SK-N-SH (cell line): ENCODE results near the gene SLC17A7. TPM values are rescaled to one million over a fixed set of nuclear protein-coding genes. Genes with fewer than 3 reads are reported as not detected.

ENCODE experiments used
- CTCF ChIA-PET: fragments of 300-600, 350-600 bp; formaldehyde crosslinking; extraction: SDS; loops from one replicate; lab custom pipeline; 2021; lab: Yijun Ruan, JAX
- POLR2A ChIA-PET: fragments of 350-600 bp; sonication (Branson Sonifier 250); formaldehyde crosslinking; extraction: SDS; loops from one replicate; lab custom pipeline; 2020; ENCODE audit warnings: antibody characterized with exemption, inconsistent platforms; lab: Yijun Ruan, JAX
- DNase-seq: peaks from one replicate; pipeline ENCODE4 v3.0.0; 2012
- H2AFZ ChIP-seq: fragments of 200-600 bp; sonication (generic); 2 replicates; pipeline ENCODE4 v1.8.1; 2016; ENCODE audit warnings: antibody characterized with exemption, mild to moderate bottlenecking, low read depth
- H3F3A ChIP-seq: fragments of 200-600 bp; sonication (generic); replicated peaks from 2 replicates; pipeline ENCODE3; 2016; ENCODE audit warnings: antibody characterized with exemption, mild to moderate bottlenecking; ENCODE audit not compliant: insufficient read depth
- H3K27ac ChIP-seq, 2 experiments: fragments of 200-500 bp in 1 of 2; fragments of 200-600 bp in 1 of 2; sonication (Bioruptor generic) in 1 of 2; sonication (generic), shearing (Covaris generic) in 1 of 2; 2 replicates each; pipeline versions ENCODE4 v1.5.1 to v1.6.1; 2014 to 2016; ENCODE audit warnings: low read depth in 2 of 2, inconsistent platforms in 1 of 2, low read length in 1 of 2, mild to moderate bottlenecking in 1 of 2, mixed read lengths in 1 of 2
- H3K27me3 ChIP-seq: fragments of 200-600 bp; sonication (generic), shearing (Covaris generic); 2 replicates; pipeline ENCODE4 v1.6.1; 2016; ENCODE audit warnings: mixed run types; ENCODE audit not compliant: insufficient read depth
- H3K36me3 ChIP-seq, 2 experiments: fragments of 200-500 bp in 1 of 2; fragments of 200-600 bp in 1 of 2; sonication (Bioruptor generic) in 1 of 2; sonication (generic) in 1 of 2; replicated peaks in 1 of 2; 2 replicates each; pipeline versions ENCODE3 to v1.5.1; 2014 to 2016; ENCODE audit warnings: low read length in 1 of 2, mild to moderate bottlenecking in 1 of 2; ENCODE audit not compliant: insufficient read depth in 2 of 2, control insufficient read depth in 1 of 2
- H3K4me1 ChIP-seq, 2 experiments: fragments of 200-500 bp in 1 of 2; fragments of 200-600 bp in 1 of 2; sonication (Bioruptor generic) in 1 of 2; sonication (generic), shearing (Covaris generic) in 1 of 2; 2 replicates each; pipeline versions ENCODE4 v1.5.1 to v1.6.1; 2014 to 2016; ENCODE audit warnings: low read depth in 1 of 2, low read length in 1 of 2, mixed run types in 1 of 2; ENCODE audit not compliant: insufficient read depth in 2 of 2, control insufficient read depth in 1 of 2
- H3K4me2 ChIP-seq: fragments of 200-600 bp; sonication (generic), shearing (Covaris generic); 2 replicates; pipeline ENCODE4 v1.6.1; 2017; ENCODE audit warnings: mixed run types
- H3K4me3 ChIP-seq, 2 experiments: fragments of 200-500 bp in 1 of 2; fragments of 200-600 bp in 1 of 2; sonication (Bioruptor generic) in 1 of 2; sonication (generic), shearing (Covaris generic) in 1 of 2; 2 replicates each; pipeline versions ENCODE4 v1.5.1 to v1.8.1; 2014 to 2016; ENCODE audit warnings: low read depth in 2 of 2, inconsistent platforms in 1 of 2, low read length in 1 of 2, mild to moderate bottlenecking in 1 of 2, mixed read lengths in 1 of 2, moderate library complexity in 1 of 2
- H3K79me2 ChIP-seq: fragments of 200-600 bp; sonication (generic); 2 replicates; pipeline ENCODE4 v1.8.1; 2017; ENCODE audit warnings: mild to moderate bottlenecking; ENCODE audit not compliant: insufficient read depth
- H3K9ac ChIP-seq: fragments of 200-600 bp; sonication (generic); 2 replicates; pipeline ENCODE4 v1.6.1; 2017; ENCODE audit warnings: mixed run types
- H3K9me2 ChIP-seq: fragments of 200-600 bp; sonication (generic); 2 replicates; pipeline ENCODE4 v1.6.1; 2017; ENCODE audit warnings: mixed run types
- H3K9me3 ChIP-seq: fragments of 200-600 bp; sonication (generic); 2 replicates; pipeline ENCODE4 v1.6.1; 2017; ENCODE audit warnings: mixed run types, mild to moderate bottlenecking, moderate library complexity
- H4K20me1 ChIP-seq: fragments of 200-600 bp; sonication (generic); 2 replicates; pipeline ENCODE4 v1.6.1; 2017; ENCODE audit warnings: mild to moderate bottlenecking, mixed run types; ENCODE audit not compliant: insufficient read depth
- CHD2 ChIP-seq: fragments of 150-350 bp; IDR thresholded peaks from 2 replicates; pipeline ENCODE4 v1.6.1; 2018; ENCODE audit warnings: low read length; ENCODE audit not compliant: partially characterized antibody
- ELF1 ChIP-seq: IDR thresholded peaks from 2 replicates; pipeline ENCODE4 v1.4.0; 2012
- EP300 ChIP-seq, 2 experiments: IDR thresholded peaks; 2 replicates each; pipeline versions ENCODE4 v1.4.0 to v1.6.1; 2012; ENCODE audit warnings: borderline replicate concordance in 1 of 2, low read depth in 1 of 2, low read length in 1 of 2
- EZH2phosphoT487 ChIP-seq: fragments of 200-600 bp; sonication (generic); IDR thresholded peaks from 2 replicates; pipeline ENCODE4 v1.6.1; 2017; ENCODE audit warnings: low read depth, mixed run types, mild to moderate bottlenecking, antibody characterized with exemption, moderate library complexity, borderline replicate concordance
- FOSL2 ChIP-seq: IDR thresholded peaks from 2 replicates; pipeline ENCODE4 v1.4.0; 2012; ENCODE audit warnings: low read depth, mild to moderate bottlenecking, moderate library complexity, borderline replicate concordance
- FOXJ3 ChIP-seq: sonication (generic); formaldehyde crosslinking; IDR thresholded peaks from 2 replicates; pipeline ENCODE4 v1.5.1; 2020; ENCODE audit warnings: mild to moderate bottlenecking, missing genetic modification reagents
- FOXM1 ChIP-seq: IDR thresholded peaks from 2 replicates; pipeline ENCODE4 v1.4.0; 2012; ENCODE audit warnings: low read depth, mild to moderate bottlenecking
- GABPA ChIP-seq: IDR thresholded peaks from 2 replicates; pipeline ENCODE4 v1.4.0; 2012; ENCODE audit warnings: low read depth, mild to moderate bottlenecking
- GATA2 ChIP-seq: sonication (generic); formaldehyde crosslinking; IDR thresholded peaks from 2 replicates; pipeline ENCODE4 v1.5.0; 2020; ENCODE audit warnings: mild to moderate bottlenecking, missing genetic modification reagents
- JUND ChIP-seq: IDR thresholded peaks from 2 replicates; pipeline ENCODE4 v1.4.0; 2012
- MXI1 ChIP-seq: IDR thresholded peaks from 2 replicates; pipeline ENCODE4 v1.6.1; 2012; ENCODE audit warnings: mild to moderate bottlenecking, low read depth, low read length, improper control_type of control experiment
- NFIC ChIP-seq: IDR thresholded peaks from 2 replicates; pipeline ENCODE4 v1.4.0; 2012; ENCODE audit warnings: borderline replicate concordance
- POLR2AphosphoS5 ChIP-seq: IDR thresholded peaks from 2 replicates; pipeline ENCODE4 v1.6.1; 2012; ENCODE audit warnings: low read depth, low read length
- RAD21 ChIP-seq: IDR thresholded peaks from 2 replicates; pipeline ENCODE4 v1.6.1; 2012; ENCODE audit warnings: mild to moderate bottlenecking, low read length
- RCOR1 ChIP-seq: fragments of 150-350 bp; IDR thresholded peaks from 2 replicates; pipeline ENCODE4 v1.6.1; 2017; ENCODE audit warnings: antibody characterized with exemption, low read length
- RFX5 ChIP-seq: IDR thresholded peaks from 2 replicates; pipeline ENCODE4 v1.6.1; 2012; ENCODE audit warnings: mild to moderate bottlenecking, improper control_type of control experiment, low read length
- RXRA ChIP-seq: IDR thresholded peaks from 2 replicates; pipeline ENCODE4 v1.4.0; 2012; ENCODE audit warnings: low read depth, mild to moderate bottlenecking, borderline replicate concordance
- SIN3A ChIP-seq: IDR thresholded peaks from 2 replicates; pipeline ENCODE4 v1.6.1; 2012; ENCODE audit warnings: low read depth, mild to moderate bottlenecking, low read length, moderate library complexity, borderline replicate concordance
- SMC3 ChIP-seq: IDR thresholded peaks from 2 replicates; pipeline ENCODE4 v1.6.1; 2012; ENCODE audit warnings: low read depth, low read length, improper control_type of control experiment
- TAF1 ChIP-seq: IDR thresholded peaks from 2 replicates; pipeline ENCODE4 v1.6.1; 2012; ENCODE audit warnings: low read depth, mild to moderate bottlenecking, low read length, moderate library complexity, borderline replicate concordance
- TCF12 ChIP-seq: IDR thresholded peaks from 2 replicates; pipeline ENCODE4 v1.4.0; 2012
- YY1 ChIP-seq: IDR thresholded peaks from 2 replicates; pipeline ENCODE4 v1.4.0; 2012; ENCODE audit warnings: low read depth, mild to moderate bottlenecking
- WGBS: methylation state at CpG from one replicate; pipeline ENCODE4 v1.1.6; 2017; ENCODE audit warnings: low lambda C conversion rate; 5-methylcytosine and 5-hydroxymethylcytosine counted together
- polyA plus RNA-seq, 3 experiments: library from polyadenylated mRNA; depleted of rRNA; stranded (reverse); fragments of >200 nt; gene quantifications; 2 replicates each; pipeline ENCODE4 v1.2.3, GENCODE V29; 2012
- TF ChIP-seq, protein P1 (sequence below): IDR thresholded peaks from 2 replicates; pipeline ENCODE4 v1.4.0; 2012; ENCODE audit warnings: low read depth, borderline replicate concordance
- TF ChIP-seq, protein P2 (sequence below): fragments of 200-600 bp; sonication (generic); IDR thresholded peaks from 2 replicates; pipeline ENCODE4 v1.6.1; 2017; ENCODE audit warnings: antibody characterized with exemption, mild to moderate bottlenecking, moderate library complexity
- TF ChIP-seq, protein P3 (sequence below): IDR thresholded peaks from 2 replicates; pipeline ENCODE4 v1.4.0; 2012; ENCODE audit warnings: low read depth
- TF ChIP-seq, protein P4 (sequence below): fragments of 150-350 bp; IDR thresholded peaks from 2 replicates; pipeline ENCODE4 v1.6.1; 2016; ENCODE audit warnings: mild to moderate bottlenecking, low read depth, low read length
- TF ChIP-seq, protein P5 (sequence below): fragments of 150-350 bp; IDR thresholded peaks from 2 replicates; pipeline ENCODE4 v1.6.1; 2017; ENCODE audit warnings: antibody characterized with exemption, low read length, low read depth, borderline replicate concordance

SLC17A7 gene
- polyA plus RNA-seq, 1 of the 3 experiments (the other 2 are of a cell fraction), result 0.59 TPM

DNA sequence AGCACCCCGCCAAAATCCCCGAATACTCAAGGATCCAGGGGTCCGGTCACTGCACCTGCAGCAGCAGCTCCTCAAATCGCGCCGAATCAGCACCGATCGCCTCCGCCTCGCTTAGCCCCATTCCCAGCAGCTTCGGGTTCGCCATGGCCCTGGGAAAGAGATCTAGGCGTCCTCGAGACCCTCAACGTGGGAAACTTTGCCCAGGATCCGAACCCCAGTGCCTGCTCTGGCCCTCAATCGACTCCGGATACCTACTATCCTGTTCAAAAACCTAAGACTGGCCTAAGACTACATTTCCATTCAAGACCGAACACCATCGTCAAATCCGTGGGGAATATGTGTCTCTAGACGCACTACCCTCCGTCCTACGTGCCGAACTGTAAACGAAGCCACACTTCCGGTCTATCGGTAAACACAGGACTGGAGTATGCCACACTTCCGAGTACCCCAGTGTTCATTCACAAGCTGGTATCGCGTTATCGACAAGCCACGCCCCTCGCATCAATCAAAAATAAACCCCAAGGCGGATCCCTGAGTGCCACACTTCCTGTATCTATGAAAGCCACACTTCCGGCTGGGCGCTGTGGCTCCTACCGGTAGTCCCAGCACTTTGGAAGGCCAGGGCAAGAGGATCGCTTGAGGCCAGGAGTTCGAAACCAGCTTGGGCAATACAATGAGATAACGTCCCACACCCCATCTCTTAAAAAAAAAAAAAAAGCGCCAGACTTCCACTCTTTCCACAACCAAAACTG, 10.3 kb upstream of the SLC17A7 start, which contains the start of gene PIH1D1:
PIH1D1 (minus strand) TSS at position 385 of the 752 bp plus-strand sequence; CDS start at position 145, 240 bp downstream.
- Histone ChIP-seq H3K4me2 (peak within 1 kb of the TSS; percentile 97), H3K4me1 (peaks cover 0 to 16% of the 10 kb centered on the region in 2 experiments; a peak in 2 of 4 replicates), H2AFZ (peak within 1 kb of the TSS; percentile 93), H3K36me3 (peaks cover 12 to 13% of the 10 kb centered on the region in 2 experiments), H3K27ac (peak within 1 kb of the TSS; percentile 93 to 95), H3K9me2 (no peaks in the 10 kb centered on the region), H4K20me1 (no peaks in the 10 kb centered on the region; the same call in 1 of the 2 replicates), H3K9me3 (no peaks in the 10 kb centered on the region), H3K9ac (peak within 1 kb of the TSS; percentile 97), H3K79me2 (peaks cover 47% of the 10 kb centered on the region), H3K4me3 (peak within 1 kb of the TSS; percentile 80 to 88), H3K27me3 (no peaks in the 10 kb centered on the region), H3F3A (peaks cover 26% of the 10 kb centered on the region)
- DNase-seq, result peak; percentile 84
- WGBS, result under 1% methylated on average over 30 of the region's 42 CpGs
- ChIA-PET POLR2A (interaction anchor here (0.6 to 2.6 kb wide), 7 partner anchors 9 to 90 kb away, joined by 3 to 14 read pairs (median 4); partner anchors contain the start of gene RPS11), CTCF (interaction anchor here (0.7 to 1.7 kb wide), 9 partner anchors 8 to 119 kb away, joined by 3 to 6 read pairs (median 3); no protein-coding TSS in a partner anchor)
- TF ChIP-seq, protein P1, sequence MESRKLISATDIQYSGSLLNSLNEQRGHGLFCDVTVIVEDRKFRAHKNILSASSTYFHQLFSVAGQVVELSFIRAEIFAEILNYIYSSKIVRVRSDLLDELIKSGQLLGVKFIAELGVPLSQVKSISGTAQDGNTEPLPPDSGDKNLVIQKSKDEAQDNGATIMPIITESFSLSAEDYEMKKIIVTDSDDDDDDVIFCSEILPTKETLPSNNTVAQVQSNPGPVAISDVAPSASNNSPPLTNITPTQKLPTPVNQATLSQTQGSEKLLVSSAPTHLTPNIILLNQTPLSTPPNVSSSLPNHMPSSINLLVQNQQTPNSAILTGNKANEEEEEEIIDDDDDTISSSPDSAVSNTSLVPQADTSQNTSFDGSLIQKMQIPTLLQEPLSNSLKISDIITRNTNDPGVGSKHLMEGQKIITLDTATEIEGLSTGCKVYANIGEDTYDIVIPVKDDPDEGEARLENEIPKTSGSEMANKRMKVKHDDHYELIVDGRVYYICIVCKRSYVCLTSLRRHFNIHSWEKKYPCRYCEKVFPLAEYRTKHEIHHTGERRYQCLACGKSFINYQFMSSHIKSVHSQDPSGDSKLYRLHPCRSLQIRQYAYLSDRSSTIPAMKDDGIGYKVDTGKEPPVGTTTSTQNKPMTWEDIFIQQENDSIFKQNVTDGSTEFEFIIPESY, result peak; percentile 98
- TF ChIP-seq FOXM1, result no peak
- TF ChIP-seq, protein P2, sequence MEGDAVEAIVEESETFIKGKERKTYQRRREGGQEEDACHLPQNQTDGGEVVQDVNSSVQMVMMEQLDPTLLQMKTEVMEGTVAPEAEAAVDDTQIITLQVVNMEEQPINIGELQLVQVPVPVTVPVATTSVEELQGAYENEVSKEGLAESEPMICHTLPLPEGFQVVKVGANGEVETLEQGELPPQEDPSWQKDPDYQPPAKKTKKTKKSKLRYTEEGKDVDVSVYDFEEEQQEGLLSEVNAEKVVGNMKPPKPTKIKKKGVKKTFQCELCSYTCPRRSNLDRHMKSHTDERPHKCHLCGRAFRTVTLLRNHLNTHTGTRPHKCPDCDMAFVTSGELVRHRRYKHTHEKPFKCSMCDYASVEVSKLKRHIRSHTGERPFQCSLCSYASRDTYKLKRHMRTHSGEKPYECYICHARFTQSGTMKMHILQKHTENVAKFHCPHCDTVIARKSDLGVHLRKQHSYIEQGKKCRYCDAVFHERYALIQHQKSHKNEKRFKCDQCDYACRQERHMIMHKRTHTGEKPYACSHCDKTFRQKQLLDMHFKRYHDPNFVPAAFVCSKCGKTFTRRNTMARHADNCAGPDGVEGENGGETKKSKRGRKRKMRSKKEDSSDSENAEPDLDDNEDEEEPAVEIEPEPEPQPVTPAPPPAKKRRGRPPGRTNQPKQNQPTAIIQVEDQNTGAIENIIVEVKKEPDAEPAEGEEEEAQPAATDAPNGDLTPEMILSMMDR, result no peak
- TF ChIP-seq POLR2AphosphoS5, result peak; percentile 97
- TF ChIP-seq FOSL2, result no peak
- TF ChIP-seq, protein P3, sequence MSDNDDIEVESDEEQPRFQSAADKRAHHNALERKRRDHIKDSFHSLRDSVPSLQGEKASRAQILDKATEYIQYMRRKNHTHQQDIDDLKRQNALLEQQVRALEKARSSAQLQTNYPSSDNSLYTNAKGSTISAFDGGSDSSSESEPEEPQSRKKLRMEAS, result peak; percentile 87
- peak; percentile 95 for TF ChIP-seq GABPA
- TF ChIP-seq FOXJ3, result peak; percentile 58; the same call in 1 of the 2 replicates
- TF ChIP-seq JUND, result no peak
- TF ChIP-seq NFIC, result no peak
- peak; percentile 99 for TF ChIP-seq CHD2
- TF ChIP-seq RAD21, result no peak
- TF ChIP-seq SMC3, result no peak
- no peak for TF ChIP-seq EZH2phosphoT487
- TF ChIP-seq TAF1, result peak; percentile 89
- TF ChIP-seq MXI1, result peak; percentile 86; the same call in 1 of the 2 replicates
- no peak for TF ChIP-seq RXRA
- no peak; the same call in 1 of the 2 replicates for TF ChIP-seq GATA2 (CRISPR knock-in tag)
- TF ChIP-seq, protein P4, sequence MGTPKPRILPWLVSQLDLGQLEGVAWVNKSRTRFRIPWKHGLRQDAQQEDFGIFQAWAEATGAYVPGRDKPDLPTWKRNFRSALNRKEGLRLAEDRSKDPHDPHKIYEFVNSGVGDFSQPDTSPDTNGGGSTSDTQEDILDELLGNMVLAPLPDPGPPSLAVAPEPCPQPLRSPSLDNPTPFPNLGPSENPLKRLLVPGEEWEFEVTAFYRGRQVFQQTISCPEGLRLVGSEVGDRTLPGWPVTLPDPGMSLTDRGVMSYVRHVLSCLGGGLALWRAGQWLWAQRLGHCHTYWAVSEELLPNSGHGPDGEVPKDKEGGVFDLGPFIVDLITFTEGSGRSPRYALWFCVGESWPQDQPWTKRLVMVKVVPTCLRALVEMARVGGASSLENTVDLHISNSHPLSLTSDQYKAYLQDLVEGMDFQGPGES, result no peak
- no peak for TF ChIP-seq EP300 (IDR thresholded peaks at IDR 0.05; ENCODE audit: borderline replicate concordance in 1 of 2, low read depth in 1 of 2, low read length in 1 of 2)
- TF ChIP-seq, protein P5, sequence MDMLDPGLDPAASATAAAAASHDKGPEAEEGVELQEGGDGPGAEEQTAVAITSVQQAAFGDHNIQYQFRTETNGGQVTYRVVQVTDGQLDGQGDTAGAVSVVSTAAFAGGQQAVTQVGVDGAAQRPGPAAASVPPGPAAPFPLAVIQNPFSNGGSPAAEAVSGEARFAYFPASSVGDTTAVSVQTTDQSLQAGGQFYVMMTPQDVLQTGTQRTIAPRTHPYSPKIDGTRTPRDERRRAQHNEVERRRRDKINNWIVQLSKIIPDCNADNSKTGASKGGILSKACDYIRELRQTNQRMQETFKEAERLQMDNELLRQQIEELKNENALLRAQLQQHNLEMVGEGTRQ, result no peak
- peak; percentile 78 for TF ChIP-seq ELF1
- TF ChIP-seq SIN3A, result peak; percentile 93; the same call in 1 of the 2 replicates
- TF ChIP-seq RCOR1, result peak; percentile 81
- TF ChIP-seq RFX5, result no peak
- no peak for TF ChIP-seq TCF12
- no peak for TF ChIP-seq YY1
